NT2/D1 (cell line): ENCODE results near the gene GPAT2.
"Not testable (repeated sequence)": the region's sequence is repeated elsewhere in the genome, so short reads cannot be mapped to it uniquely, and the experiment has no call there.

Experiments used
- DNase-seq: peaks from one replicate; pipeline ENCODE4 v3.0.0-alpha.2; 2011; ENCODE audit warnings: low read depth, low spot score
- H3K27me3 ChIP-seq: 2 replicates; pipeline ENCODE4 v1.6.0; 2011; ENCODE audit warnings: mild to moderate bottlenecking; ENCODE audit not compliant: insufficient read length, insufficient read depth
- H3K36me3 ChIP-seq: 2 replicates; pipeline ENCODE4 v1.6.1; 2011; ENCODE audit warnings: mild to moderate bottlenecking, low read length, mixed read lengths; ENCODE audit not compliant: insufficient read depth, insufficient read length
- H3K4me1 ChIP-seq: 2 replicates; pipeline ENCODE4 v1.5.1; 2011; ENCODE audit not compliant: insufficient read depth, insufficient read length
- H3K4me3 ChIP-seq: 2 replicates; pipeline ENCODE4 v1.5.1; 2011; ENCODE audit warnings: low read depth; ENCODE audit not compliant: insufficient read length
- H3K9ac ChIP-seq: 2 replicates; pipeline ENCODE4 v1.6.0; 2011; ENCODE audit warnings: low read depth; ENCODE audit not compliant: insufficient read length
- H3K9me3 ChIP-seq: 2 replicates; pipeline ENCODE4 v1.5.1; 2011; ENCODE audit warnings: mild to moderate bottlenecking, low read length; ENCODE audit not compliant: insufficient read depth

GPAT2 gene

GRCh38 chr2:96010320-96011128 lies 24.2 kb downstream of the GPAT2 start:
- not testable (repeated sequence) for H3K36me3 ChIP-seq, H3K4me1 ChIP-seq, H3K27me3 ChIP-seq, H3K9me3 ChIP-seq
- peak overlapping the region; percentile 18 for H3K4me3 ChIP-seq
- peak; percentile 64 for DNase-seq
- peak overlapping the region; percentile 32 for H3K9ac ChIP-seq

DNA sequence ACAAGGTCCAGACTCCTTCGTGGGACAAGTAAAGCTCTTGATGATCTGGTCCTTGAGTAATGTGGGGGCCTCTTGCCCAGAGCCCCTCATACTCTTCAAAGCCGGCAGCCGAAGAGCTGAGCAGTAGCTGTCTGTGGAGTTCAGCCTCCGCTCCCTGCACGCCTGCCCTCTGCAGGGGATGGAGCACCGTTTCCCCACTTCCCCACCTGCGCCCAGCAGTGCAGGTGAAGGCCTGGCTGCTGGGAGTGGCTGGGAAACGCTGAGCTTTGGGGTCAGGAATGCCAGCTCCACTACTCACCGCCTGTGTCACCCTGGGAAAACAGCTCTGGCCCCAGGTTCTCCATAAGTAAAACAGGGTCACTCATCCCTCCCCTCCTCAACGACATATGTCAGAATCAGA lies 24.9 kb downstream of the GPAT2 start:
- DNase-seq, H3K27me3 ChIP-seq, H3K4me1 ChIP-seq, H3K36me3 ChIP-seq, H3K9me3 ChIP-seq: not testable (repeated sequence)
- Histone ChIP-seq H3K4me3 (peak overlapping the region; percentile 19), H3K9ac (peak overlapping the region; percentile 72)

DNA sequence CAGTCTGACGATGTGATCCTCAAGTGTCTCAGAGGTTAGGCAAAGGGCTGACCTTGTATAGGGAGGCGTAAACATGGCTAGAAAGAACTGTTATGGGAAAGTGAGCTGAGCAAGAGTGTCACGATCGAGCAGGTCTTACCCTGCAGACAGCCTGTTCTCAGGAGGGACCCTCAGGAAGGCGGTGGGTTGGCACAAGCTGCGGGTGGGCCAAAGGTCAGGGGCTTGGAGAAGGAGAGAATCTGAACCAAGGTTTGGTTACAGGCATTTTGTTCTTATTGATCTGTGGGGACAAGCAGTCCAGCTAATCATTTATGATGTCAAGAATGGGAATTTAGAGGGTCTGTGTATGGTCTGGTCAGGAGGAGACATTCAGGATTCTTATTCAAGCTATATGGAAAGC lies 26.7 kb downstream of the GPAT2 start:
- not testable (repeated sequence) for H3K4me1 ChIP-seq, H3K9ac ChIP-seq, H3K27me3 ChIP-seq, H3K4me3 ChIP-seq, H3K36me3 ChIP-seq, H3K9me3 ChIP-seq, DNase-seq

DNA sequence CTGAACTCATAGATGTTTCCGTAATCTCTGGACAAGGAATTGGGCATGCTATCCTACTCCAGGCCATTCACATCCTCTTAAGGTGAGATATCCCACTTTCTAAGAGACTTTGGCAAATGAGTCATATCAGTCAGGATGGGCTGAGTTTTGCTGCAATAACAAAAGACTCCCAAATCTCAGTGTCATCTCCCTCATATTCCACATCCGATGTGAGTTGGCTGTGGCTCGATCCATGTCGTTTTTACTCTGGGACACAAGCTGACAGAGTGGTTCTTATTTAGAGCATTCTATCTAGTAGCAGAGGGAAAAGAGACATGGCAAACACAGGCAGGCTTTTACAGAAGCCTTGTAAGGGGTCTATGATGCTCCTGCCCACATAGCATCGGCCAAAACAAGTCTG lies 28.5 kb downstream of the GPAT2 start:
- H3K9me3 ChIP-seq, H3K4me1 ChIP-seq, H3K9ac ChIP-seq, H3K36me3 ChIP-seq, H3K4me3 ChIP-seq, DNase-seq, H3K27me3 ChIP-seq: not testable (repeated sequence)

DNA sequence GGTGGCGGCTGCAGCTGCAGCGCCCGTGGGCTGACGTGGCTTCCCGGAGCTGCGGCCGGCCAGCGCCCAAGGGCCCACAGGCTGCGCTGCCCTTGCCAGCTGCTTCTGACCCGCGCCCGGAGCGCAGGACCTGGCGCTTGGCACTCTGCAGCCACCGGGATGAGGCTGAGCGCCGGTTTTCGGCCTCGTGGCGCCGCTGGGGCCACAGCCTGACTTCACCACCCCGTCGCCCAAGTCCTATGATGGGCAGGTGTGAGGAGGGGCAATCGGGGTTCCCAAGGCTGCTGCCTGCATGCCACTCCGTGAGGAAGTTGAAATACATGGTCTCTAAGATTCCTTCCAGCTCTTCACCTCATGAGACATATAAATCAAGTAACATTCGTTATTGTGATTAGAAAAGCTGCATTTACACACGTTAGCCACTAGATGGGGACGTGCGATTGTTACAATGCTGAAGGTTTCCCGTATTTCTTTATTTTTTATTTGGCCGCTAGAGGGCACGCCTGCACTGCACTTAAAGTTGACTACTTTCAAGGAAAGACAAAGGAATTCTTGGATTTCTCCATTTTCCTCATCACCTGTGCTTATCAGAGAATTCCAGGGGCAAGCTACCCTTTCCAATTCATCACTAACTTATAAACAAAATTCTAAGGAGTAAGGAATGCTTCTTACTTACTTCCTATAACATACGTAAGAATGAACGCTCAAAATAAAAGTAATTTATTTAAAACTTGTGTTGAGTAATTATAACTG lies 42.0 kb downstream of the GPAT2 start:
- H3K27me3 ChIP-seq, H3K9me3 ChIP-seq, H3K36me3 ChIP-seq, H3K4me1 ChIP-seq: not testable (repeated sequence)
- Histone ChIP-seq H3K4me3 (peak overlapping the region; percentile 63), H3K9ac (peak overlapping the region; percentile 86)
- peak; percentile 5 for DNase-seq

DNA sequence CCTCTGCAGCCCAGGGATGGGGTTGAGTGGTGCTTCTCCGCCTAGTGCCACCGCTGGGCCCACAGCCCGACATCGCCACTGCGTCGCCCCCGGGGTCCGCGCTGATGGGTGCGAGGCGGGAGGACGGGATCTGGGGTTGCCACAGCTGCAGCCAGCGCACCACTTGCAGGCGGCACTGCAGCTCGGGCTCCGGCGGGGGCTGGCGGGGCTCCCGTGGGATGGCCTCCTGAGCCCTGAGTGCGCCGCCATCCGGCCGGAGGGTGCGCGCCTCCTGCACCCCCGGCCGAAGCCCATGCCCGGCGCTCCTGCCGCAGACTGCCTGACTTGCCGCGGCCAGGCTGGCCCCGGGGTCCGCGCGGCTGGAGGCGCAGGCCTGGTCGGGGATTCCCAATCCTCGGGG lies 42.6 kb downstream of the GPAT2 start:
- not testable (repeated sequence) for H3K9me3 ChIP-seq, H3K27me3 ChIP-seq, H3K4me1 ChIP-seq, DNase-seq, H3K36me3 ChIP-seq
- peak overlapping the region; percentile 86 for H3K9ac ChIP-seq
- peak overlapping the region; percentile 63 for H3K4me3 ChIP-seq

DNA sequence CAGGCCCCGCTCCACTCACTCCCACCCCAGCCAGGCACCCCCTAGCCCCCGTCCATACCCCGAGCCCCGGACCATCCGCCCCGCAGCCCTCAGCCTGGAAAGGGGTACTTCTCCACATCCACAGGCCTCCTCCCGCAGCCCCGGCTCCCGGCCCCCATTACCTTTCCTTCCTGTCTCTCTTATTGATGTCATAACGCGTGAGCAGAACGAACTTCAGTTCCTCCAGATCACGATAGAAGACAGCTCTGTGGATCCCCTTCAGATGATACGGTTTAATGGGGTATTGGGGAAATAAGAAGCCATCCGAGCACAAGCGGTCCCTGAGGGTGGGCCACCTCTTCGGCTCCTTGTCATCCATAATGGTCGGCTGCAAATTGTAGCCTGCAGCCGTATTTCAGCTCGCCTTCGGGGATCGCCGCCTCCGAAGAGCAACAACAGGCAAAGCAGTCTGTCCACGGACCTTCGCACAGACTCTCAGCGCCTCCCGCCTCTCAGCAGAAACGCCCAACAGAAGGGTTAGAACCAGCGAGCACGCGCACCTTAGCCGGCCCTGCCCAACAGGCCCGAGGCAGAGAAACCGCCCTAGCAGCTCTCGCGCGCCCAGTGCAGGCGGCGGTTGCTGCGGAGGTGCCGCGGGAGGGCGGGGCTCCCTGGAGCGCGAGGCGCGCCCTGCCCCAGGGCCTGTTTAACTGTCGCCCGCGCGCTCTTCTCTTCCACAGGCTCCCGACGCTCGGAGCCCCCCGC lies 43.2 kb downstream of the GPAT2 start, which contains the start of gene ANKRD36C:
Gene ANKRD36C, minus strand, starts transcription at position 474 of the 744 bp plus-strand sequence. Its CDS starts 116 bp downstream, at position 358.
- H3K4me3 ChIP-seq = peak within 1 kb of the TSS; percentile 71

DNA sequence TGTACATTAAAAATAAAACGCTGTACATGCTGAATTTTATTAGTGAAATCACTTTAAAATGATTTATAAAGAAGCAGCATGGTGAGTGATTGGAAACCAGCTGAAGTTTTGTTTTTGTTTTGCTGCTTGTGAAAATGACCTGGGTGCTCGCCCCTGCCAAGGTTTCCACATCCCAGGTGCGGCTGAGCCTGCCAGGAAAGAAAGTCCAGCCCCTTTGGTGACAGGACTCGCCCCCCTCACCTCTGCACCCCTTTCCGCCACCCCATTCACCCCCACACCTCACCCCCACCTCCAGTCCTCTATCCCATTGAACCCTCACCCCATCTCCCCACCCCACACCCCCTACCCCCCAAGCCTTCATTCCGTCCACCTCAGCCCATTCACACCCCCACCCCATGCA lies 43.8 kb downstream of the GPAT2 start:
- H3K9me3 ChIP-seq, H3K36me3 ChIP-seq, H3K4me1 ChIP-seq, H3K9ac ChIP-seq, H3K27me3 ChIP-seq, DNase-seq, H3K4me3 ChIP-seq: not testable (repeated sequence)

More for the DNA sequence above, 43.2 kb downstream of the GPAT2 start, which contains the start of gene ANKRD36C:
- not testable (repeated sequence) for H3K9me3 ChIP-seq, H3K27me3 ChIP-seq, H3K4me1 ChIP-seq, H3K36me3 ChIP-seq
- H3K9ac ChIP-seq = peak within 1 kb of the TSS; percentile 86
- peak; percentile 6 for DNase-seq
